Subcutaneous adipose tissue (tissue), 4 donors: ENCODE results near the gene RPL35A. TPM values are rescaled to one million over a fixed set of nuclear protein-coding genes. Genes with fewer than 3 reads are reported as not detected.

Experiments
- CTCF ChIP-seq: fragments of 450-650 bp; IDR thresholded peaks from one replicate; pipeline ENCODE4 v1.5.1; 2016; ENCODE audit warnings: low read depth, mild to moderate bottlenecking, control low read depth, antibody characterized with exemption, moderate library complexity
- total RNA-seq, 4 donors: library from RNA; depleted of rRNA; stranded (reverse); fragments of >200 nt; gene quantifications; one replicate each; pipeline ENCODE4 v1.1.0, GENCODE V29; 2016

The RPL35A gene
- total RNA-seq, 4 donors from 2014 or later, result 578 to 880 (median 646) TPM

- no peak for TF ChIP-seq CTCF
Observed at GRCh38 chr3:197912741-197913476, 37.1 kb upstream of the RPL35A start.

DNA sequence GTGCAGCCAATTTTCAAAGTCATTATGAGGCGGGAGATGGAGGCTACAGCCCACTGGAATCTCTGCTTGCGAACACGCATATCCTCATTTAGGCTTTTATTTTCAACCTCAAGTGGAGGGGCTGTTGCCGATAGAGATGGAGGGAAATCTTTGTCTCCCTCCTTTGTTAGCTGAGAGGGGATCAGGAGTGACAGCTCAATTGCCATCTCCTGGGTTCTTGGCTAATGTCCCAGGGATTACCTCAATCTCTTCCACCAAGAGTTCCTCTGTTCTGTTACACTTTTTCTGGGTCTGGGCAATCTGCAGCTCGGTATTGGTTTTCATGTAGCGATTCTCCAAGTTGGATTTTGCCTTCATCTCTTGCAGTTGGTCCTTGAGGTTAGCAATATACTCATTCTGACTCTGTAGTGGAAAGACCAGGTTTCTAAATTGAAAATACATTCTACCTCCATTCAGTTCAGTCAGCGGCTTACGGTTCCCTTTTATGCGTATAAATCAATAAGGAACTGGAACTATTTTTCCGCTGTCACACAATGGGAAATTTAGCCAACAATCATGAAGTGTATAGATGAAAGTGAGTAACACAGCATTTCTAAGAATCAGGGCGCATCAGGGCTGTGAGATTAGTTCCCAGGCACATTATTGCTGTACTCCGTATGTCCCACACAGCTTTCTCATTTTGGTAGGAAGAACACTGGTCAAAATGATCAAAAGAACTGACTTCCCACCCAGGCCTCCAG lies 36.2 kb upstream of the RPL35A start:
- TF ChIP-seq CTCF, result no peak

DNA sequence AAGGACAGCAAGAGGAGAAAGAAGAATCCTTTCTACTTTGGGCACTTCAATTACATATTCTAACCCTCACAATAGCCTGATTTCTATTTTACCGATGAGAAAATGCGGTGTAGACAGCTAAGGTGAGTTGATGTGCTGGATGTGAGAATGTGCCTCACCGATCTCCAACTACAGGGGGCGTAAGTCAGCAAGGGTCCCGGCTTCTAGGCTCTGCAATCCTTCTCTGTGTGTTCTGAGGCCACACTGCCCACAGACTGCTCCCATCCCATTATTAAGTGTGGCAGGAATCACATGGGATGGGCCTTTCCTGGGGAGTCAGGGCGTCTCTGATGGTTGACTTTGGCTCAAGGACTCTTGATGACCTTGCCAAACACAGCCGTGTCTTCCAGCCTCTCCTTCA lies 23.6 kb upstream of the RPL35A start:
- TF ChIP-seq CTCF, result no peak

GRCh38 chr3:197936819-197937384 lies 13.1 kb upstream of the RPL35A start:
- no peak for TF ChIP-seq CTCF

- no peak for TF ChIP-seq CTCF
Observed at GRCh38 chr3:197940745-197941384, 9.1 kb upstream of the RPL35A start.

- no peak for TF ChIP-seq CTCF
Observed at GRCh38 chr3:197942956-197943556, 6.9 kb upstream of the RPL35A start.
